HG02642 (cell line): ENCODE measurements around the gene TMIGD2.
"Not testable (repeated sequence)": the region's sequence is repeated elsewhere in the genome, so short reads cannot be mapped to it uniquely, and the experiment has no call there.

Source experiments
- ATAC-seq: cut with Tn5 transposase; IDR thresholded peaks from one replicate; pipeline ENCODE4 v1.9.1; 2021; ENCODE audit warnings: mild to moderate bottlenecking; ENCODE audit not compliant: unreplicated experiment, poor library complexity

The TMIGD2 gene

DNA sequence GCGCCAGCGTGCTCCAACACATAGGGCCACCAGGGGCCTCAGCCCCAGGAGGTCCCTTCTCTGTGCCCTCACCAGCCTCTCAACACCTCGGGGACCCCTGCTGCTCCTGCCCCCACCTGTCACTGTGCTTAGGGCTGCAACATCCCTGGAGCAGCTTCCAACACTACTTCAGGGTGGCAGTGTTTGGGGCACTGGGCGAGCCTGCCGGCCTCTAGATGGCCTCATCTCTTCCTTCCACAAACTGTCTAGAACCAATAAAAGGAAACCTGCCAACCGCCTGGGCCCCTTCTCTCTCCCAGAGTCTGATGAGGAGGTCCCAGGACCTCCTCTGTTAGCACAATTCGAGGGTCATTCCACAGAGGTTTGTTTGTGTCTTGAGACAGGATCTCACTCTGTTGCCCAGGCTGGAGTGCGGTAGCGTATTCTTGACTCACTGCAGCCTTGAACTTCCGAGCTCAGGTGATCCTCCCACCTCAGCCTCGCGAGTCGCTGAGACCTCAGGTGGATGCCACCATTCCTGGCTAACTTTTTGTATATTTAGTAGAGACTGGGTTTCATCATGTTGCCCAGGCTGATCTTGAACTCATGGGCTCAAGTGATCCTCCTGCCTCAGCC is 33.3 kb downstream of the TMIGD2 start:
- no peak for ATAC-seq

DNA sequence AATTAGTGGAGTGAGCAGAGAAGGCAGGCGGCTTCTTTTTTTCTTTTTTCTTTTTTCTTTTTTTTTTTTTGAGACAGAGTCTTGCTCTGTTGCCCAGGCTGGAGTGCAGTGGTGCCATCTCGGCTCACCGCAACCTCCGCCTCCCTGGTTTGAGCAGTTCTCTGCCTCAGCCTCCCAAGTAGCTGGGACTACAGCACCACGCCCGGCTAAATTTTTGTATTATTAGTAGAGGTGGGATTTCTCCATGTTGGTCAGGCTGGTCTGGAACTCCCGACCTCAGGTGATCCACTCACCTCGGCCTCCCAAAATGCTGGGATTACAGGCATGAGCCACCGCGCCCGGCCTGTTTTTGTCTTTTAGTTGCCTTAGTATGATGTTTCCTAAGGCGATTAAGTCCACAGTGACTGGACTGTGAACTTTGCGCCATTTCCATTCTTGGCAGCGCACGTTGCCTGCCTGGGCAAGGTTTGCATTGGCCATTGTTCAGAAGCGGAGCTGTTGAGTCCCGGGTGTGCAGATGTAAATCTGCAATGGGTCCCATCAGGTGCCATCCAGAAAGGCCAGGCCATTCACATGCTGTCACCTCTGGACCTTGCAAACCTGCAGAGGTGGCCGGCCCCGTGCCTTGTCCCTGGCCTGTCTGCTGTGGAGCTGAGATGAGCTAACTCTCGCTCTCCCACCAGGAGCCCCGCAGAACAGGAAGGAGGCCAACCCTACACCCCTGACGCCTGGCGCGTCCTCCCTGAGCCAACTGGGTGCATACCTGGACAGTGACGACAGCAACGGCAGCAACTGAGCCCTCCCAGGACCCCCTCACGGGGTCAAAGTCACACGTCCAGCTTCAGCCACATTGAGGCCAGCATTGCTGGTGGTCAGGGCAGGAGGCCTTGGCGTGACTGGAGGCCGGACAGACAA is 34.0 kb downstream of the TMIGD2 start:
- no peak for ATAC-seq

DNA sequence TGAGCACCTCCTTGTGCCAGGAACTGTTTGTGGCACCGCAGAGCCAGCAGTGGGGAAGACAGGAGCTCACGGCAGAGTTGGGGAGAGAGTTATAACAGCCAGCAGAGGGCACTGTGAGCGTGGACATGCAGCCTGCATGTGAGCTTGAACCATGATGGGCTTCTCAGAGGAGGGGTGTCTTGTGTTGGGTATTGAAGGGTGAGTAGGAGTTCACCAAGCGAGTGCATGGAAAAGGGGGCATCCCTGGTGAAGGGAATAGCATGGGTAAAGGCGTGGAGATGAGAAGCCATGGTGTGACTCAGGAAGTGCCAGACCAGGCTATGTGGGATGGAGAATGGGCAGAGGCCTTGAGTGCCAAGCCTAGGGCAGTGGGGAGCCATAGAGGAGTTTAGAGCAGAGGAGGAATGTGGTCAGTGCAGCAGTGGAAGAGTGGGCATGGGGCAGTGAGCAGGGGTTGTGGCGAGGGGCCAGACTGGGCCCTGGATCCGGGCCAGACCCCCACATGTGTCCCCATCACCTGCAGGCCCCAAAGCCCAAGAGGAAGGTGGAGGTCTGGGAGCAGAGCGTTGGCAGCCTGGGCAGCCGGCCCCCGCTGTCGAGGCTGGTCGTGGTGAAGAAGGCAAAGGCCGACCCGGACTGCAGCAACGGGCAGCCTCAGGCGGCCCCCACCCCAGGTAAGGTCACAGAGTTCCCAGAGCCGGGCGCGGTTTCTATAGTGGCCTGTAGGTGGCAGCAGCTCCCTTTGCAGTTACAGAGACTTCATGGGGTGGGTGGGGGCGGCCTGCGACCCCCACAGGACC is 34.9 kb downstream of the TMIGD2 start:
- ATAC-seq, result no peak

DNA sequence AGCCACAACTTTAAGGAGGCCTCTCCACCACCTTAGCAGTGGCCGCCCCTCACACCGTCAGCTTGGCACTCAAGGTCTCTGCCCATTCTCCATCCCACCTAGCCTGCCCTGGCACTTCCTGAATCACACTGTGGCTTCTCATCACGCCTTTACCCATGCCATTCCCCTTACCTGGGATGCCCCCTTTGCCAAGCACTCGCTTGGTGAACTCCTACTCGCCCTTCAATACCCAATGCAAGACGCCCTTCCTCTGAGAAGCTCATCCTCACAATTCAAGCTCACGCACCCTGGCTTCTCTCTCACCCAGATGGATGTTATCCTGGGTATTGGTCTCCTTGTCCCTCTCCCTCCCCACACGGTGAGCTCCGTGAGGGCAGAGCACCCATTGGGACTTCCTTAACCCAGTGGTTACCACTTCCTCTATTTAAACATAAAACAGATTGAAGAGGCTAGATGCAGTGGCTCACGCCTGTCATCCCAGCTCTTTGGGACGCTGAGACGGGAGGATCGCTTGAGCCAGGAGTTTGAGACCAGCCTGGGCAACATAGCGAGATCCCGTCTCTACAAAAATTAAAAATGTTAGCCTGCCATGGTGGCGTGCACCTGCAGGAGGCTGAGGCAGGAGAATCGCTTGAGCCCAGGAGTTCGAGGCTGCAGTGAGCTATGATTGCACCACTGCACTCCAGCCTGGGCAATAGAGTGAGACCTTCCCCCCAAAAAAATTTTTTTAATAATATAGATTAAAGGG is 35.8 kb downstream of the TMIGD2 start:
- ATAC-seq, result no peak

DNA sequence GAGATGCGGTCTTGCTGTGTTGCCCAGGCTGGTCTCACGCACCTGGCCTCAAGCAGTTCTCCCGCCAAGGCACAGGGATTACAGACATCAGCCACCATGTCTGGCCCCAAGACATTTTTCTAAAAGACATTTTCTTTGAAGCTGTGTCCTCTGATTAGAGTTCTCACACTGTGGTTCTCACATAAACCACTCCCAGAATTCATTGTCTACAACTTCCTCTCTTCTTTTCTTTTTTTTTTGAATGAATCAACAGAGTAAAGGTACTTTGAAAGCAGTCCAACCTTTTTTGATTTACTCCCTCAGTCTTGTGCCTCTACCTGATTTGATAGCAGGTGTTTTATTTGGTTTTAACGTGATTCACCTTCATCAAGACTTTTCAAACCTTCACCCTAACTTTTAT is 37.4 kb downstream of the TMIGD2 start:
- no peak for ATAC-seq

DNA sequence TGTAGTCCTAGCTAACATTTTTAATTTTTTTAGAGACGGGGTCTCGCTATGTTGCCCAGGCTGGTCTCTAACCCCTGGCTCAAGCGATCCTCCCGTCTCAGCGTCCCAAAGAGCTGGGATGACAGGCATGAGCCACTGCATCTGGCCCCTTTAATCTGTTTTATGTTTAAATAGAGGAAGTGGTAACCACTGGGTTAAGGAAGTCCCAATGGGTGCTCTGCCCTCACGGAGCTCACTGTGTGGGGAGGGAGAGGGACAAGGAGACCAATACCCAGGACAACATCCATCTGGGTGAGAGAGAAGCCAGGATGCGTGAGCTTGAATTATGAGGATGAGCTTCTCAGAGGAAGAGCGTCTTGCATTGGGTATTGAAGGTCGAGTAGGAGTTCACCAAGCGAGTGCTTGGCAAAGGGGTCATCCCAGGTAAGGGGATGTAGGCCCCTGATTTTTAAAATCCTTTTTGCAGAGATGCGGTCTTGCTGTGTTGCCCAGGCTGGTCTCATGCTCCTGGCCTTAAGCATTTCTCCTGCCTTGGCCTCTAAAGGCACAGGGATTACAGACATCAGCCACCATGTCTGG is 41.5 kb downstream of the TMIGD2 start:
- ATAC-seq, result no peak

DNA sequence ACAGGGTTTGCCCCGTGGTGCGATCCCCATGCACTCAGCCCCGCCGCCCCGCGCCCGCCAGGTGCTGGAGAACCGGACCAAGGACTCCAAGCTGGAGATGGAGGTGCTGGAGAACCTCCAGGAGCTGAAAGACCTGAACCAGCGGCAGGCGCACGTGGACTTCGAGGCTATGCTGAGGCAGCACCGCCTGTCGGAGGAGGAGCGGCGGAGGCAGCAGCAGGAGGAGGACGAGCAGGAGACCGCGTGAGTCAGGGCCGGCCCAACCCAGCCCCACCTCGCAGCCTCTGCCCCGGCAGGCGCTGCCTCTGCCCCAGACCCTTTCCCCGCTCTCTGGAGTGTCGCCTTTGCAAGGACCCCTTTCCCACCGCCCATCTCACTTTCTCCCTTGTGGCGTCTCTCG is 44.0 kb downstream of the TMIGD2 start:
- ATAC-seq, result no peak

DNA sequence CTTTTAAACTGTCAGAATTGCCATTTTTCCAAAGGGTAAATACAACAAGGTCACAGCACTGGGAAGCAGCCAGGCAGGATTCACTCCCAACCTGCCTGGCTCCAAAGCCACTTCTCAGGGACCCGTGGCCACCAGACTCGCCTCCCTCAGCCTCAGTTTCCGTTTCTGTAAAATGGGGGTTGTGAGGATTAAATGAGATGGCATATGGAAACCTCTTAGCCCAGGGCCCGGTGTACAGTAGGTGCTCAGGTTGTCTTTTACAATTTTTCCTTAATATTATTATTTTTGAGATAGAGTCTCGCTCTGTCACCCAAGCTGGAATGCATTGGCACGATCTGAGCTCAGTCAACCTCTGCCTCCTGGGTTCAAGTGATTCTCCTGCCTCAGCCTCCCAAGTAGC is 45.2 kb downstream of the TMIGD2 start:
- ATAC-seq, result no peak

DNA sequence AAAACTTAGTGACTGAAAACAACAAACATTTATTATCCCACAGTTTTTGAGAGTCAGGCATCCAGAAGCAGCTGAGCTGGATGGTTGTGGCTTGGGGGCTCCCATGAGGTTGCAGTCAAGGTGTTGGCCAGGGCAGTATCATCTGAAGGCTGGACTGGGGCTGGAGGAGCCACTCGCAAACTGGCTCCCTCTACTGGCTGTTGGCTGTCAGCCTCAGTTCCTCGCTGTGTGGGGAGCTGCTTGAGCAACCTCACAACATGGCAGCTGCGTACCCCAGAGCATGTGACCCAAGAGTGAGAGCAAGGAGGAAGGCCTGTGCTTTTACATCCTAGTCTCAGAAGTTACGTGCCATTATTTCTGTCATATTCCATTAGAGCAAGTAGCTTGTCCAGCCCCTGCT is 45.6 kb downstream of the TMIGD2 start:
- ATAC-seq, result no peak

DNA sequence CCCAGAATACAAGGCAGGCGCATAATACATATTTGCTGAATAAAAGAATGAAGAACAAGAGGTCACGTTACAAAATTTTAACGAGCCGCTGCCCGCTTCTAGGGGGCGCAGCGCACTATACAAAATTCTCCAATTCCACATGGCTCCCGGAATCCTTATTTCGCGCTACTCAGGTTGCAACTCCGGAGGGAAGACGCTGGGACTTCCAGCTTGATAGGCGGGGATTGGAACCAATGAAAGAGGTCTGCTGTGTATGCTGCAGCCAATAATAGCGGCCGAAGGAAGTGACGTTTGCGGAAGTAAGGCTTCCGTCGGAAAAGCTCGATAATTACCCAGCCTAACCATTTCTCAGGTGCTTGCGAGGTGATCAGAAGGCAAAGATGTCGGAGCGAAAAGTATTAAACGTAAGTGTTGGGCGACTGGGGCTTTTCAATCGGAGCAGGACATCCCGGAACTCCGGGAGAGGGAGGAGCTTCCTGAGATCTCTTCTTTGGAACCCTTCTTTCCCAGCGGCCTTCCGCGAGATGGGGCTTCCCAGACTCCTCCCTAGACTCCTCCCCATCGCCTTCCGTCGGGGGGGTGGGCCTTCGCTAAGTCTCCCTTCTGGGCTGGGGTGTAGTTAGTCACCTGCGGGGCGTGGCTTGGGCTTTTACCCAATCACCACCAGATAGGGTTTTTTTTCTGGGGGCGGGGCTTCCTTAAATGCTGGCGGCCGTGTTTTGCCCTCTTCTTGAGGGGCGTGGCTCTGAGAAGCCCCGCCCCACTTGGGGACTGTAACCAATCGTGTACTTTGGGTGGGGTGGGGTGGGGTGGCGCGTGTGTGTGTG is 55.2 kb downstream of the TMIGD2 start, which contains the start of gene YJU2:
YJU2 (plus strand) TSS at position 314 of the 827 bp plus-strand sequence; CDS start at position 381, 67 bp downstream.
- ATAC-seq, result peak; percentile 90

DNA sequence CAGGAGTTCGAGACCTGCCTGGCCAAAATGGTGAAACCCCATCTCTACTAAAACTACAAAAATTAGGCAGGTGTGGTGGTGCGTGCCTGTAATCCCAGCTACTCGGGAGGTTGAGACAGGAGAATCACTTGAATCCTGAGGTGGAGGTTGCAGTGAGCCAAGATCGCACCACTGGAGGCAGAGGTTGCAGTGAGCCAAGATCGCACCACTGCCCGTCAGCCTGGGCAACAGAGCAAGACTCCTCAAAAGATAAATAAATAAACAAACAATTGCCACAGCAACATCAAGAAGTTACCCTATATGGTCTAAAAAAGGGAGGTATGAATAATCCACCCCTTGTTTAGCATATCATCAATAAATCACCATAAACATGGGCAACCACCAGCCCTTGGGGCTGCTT is 56.3 kb downstream of the TMIGD2 start:
- ATAC-seq, result not testable (repeated sequence)
